ENCODE data around the gene TTLL11. TPM values are rescaled to one million over a fixed set of nuclear protein-coding genes. Genes with fewer than 3 reads are reported as not detected.

Gene TTLL11
- polyA plus RNA-seq, 1 donor from 2014 or later: 8.0 TPM

DNA sequence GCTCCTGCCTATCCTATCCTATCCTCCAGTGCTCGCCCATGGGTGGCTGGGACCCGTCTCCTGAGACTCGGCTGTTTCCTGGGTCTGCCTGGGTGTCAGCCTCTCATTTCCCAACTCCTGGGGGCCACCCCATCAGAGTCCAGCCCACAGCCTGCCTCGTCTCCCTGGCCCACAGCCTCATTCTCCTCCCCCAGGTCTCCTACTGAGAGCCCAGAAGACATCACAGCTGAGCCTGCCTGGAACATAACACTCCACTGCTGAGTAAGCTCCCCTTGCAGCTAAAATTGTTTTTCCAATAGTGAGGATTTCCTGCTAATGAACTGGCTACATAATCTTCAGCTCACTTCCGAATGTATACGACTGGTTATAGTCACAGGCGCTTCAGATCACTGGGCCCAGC lies 95.3 kb downstream of the TTLL11 start:
- TF ChIP-seq RAD21 (conservative IDR thresholded peaks at IDR 0.05): no peak
- no peak for TF ChIP-seq SMC3 (conservative IDR thresholded peaks at IDR 0.05; ENCODE audit: poor library complexity)
- no peak for TF ChIP-seq MXI1 (conservative IDR thresholded peaks at IDR 0.05; ENCODE audit: poor library complexity, severe bottlenecking)
- TF ChIP-seq, protein P1, sequence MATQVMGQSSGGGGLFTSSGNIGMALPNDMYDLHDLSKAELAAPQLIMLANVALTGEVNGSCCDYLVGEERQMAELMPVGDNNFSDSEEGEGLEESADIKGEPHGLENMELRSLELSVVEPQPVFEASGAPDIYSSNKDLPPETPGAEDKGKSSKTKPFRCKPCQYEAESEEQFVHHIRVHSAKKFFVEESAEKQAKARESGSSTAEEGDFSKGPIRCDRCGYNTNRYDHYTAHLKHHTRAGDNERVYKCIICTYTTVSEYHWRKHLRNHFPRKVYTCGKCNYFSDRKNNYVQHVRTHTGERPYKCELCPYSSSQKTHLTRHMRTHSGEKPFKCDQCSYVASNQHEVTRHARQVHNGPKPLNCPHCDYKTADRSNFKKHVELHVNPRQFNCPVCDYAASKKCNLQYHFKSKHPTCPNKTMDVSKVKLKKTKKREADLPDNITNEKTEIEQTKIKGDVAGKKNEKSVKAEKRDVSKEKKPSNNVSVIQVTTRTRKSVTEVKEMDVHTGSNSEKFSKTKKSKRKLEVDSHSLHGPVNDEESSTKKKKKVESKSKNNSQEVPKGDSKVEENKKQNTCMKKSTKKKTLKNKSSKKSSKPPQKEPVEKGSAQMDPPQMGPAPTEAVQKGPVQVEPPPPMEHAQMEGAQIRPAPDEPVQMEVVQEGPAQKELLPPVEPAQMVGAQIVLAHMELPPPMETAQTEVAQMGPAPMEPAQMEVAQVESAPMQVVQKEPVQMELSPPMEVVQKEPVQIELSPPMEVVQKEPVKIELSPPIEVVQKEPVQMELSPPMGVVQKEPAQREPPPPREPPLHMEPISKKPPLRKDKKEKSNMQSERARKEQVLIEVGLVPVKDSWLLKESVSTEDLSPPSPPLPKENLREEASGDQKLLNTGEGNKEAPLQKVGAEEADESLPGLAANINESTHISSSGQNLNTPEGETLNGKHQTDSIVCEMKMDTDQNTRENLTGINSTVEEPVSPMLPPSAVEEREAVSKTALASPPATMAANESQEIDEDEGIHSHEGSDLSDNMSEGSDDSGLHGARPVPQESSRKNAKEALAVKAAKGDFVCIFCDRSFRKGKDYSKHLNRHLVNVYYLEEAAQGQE (IDR thresholded peaks at IDR 0.05; ENCODE audit: borderline replicate concordance): no peak
- TF ChIP-seq POLR2AphosphoS5 (IDR thresholded peaks at IDR 0.05): no peak
- no peak for TF ChIP-seq EZH2 (IDR thresholded peaks at IDR 0.05; ENCODE audit: borderline replicate concordance, insufficient read depth, low read length, poor library complexity, severe bottlenecking)
- TF ChIP-seq EP300 (conservative IDR thresholded peaks at IDR 0.05; ENCODE audit: poor library complexity, severe bottlenecking): no peak
- TF ChIP-seq, protein P2, sequence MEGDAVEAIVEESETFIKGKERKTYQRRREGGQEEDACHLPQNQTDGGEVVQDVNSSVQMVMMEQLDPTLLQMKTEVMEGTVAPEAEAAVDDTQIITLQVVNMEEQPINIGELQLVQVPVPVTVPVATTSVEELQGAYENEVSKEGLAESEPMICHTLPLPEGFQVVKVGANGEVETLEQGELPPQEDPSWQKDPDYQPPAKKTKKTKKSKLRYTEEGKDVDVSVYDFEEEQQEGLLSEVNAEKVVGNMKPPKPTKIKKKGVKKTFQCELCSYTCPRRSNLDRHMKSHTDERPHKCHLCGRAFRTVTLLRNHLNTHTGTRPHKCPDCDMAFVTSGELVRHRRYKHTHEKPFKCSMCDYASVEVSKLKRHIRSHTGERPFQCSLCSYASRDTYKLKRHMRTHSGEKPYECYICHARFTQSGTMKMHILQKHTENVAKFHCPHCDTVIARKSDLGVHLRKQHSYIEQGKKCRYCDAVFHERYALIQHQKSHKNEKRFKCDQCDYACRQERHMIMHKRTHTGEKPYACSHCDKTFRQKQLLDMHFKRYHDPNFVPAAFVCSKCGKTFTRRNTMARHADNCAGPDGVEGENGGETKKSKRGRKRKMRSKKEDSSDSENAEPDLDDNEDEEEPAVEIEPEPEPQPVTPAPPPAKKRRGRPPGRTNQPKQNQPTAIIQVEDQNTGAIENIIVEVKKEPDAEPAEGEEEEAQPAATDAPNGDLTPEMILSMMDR (IDR thresholded peaks at IDR 0.05; ENCODE audit: poor library complexity, severe bottlenecking): no peak
- no peak for TF ChIP-seq TAF1 (IDR thresholded peaks at IDR 0.05; ENCODE audit: low read depth)
- no peaks in the 10 kb centered on the region for H3K9me3 ChIP-seq (ENCODE audit: low read length)
- H4K20me1 ChIP-seq (ENCODE audit: insufficient read depth): no peaks in the 10 kb centered on the region
- no peak overlapping the region for H3K4me2 ChIP-seq (ENCODE audit: low read length)
- H3K4me3 ChIP-seq (ENCODE audit: low read length): no peak overlapping the region
- no peaks in the 10 kb centered on the region for H3K36me3 ChIP-seq (ENCODE audit: insufficient read depth, low read length)
- no peaks in the 10 kb centered on the region for H3F3A ChIP-seq (ENCODE audit: insufficient read depth, low read length, poor library complexity, severe bottlenecking)
- H3K9ac ChIP-seq (ENCODE audit: low read length): no peak overlapping the region
- H3K27ac ChIP-seq (ENCODE audit: low read length): no peak overlapping the region
- no peaks in the 10 kb centered on the region for H3K9me2 ChIP-seq (ENCODE audit: insufficient read depth, low read length)
- no peak overlapping the region for H2AFZ ChIP-seq (ENCODE audit: low read depth, low read length)
- H3K27me3 ChIP-seq (ENCODE audit: insufficient read depth, low read depth, low read length): no peaks in the 10 kb centered on the region
- H3K79me2 ChIP-seq (replicated peaks; ENCODE audit: insufficient read depth, low read length): no peaks in the 10 kb centered on the region

DNA sequence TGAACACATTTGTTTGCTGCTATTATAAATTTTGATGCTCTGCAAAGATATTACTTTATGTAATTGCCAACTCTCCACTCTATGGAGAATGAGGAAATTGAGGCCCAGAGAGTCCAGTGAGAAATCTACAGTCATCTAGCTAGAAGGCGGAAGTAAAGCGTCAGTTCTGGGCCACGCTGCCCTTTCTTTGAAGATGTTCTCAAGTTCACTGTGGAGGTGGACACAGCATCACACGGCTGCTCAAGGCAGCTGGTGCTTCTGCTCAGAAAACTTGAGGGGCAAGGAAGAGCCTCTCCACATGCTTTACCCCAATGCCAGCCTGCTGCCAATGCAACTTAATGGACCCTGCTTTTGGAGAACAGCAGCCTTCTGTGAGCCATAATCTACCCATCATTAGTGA lies 96.3 kb downstream of the TTLL11 start:
- Histone ChIP-seq H4K20me1 (ENCODE audit: insufficient read depth) (no peaks in the 10 kb centered on the region), H3K36me3 (ENCODE audit: insufficient read depth, low read length) (no peaks in the 10 kb centered on the region), H3K27ac (ENCODE audit: low read length) (no peak overlapping the region), H3K4me2 (ENCODE audit: low read length) (no peak overlapping the region), H3K9me2 (ENCODE audit: insufficient read depth, low read length) (no peaks in the 10 kb centered on the region), H3K79me2 (replicated peaks; ENCODE audit: insufficient read depth, low read length) (no peaks in the 10 kb centered on the region), H3F3A (ENCODE audit: insufficient read depth, low read length, poor library complexity, severe bottlenecking) (no peaks in the 10 kb centered on the region), H3K9ac (ENCODE audit: low read length) (no peak overlapping the region), H3K27me3 (ENCODE audit: insufficient read depth, low read depth, low read length) (no peaks in the 10 kb centered on the region), H3K4me3 (ENCODE audit: low read length) (no peak overlapping the region), H3K9me3 (ENCODE audit: low read length) (no peaks in the 10 kb centered on the region), H2AFZ (ENCODE audit: low read depth, low read length) (no peak overlapping the region)
- no peak for TF ChIP-seq RAD21 (conservative IDR thresholded peaks at IDR 0.05)
- no peak for TF ChIP-seq EZH2 (IDR thresholded peaks at IDR 0.05; ENCODE audit: borderline replicate concordance, insufficient read depth, low read length, poor library complexity, severe bottlenecking)
- TF ChIP-seq POLR2AphosphoS5 (IDR thresholded peaks at IDR 0.05): no peak
- no peak for TF ChIP-seq MXI1 (conservative IDR thresholded peaks at IDR 0.05; ENCODE audit: poor library complexity, severe bottlenecking)
- TF ChIP-seq SMC3 (conservative IDR thresholded peaks at IDR 0.05; ENCODE audit: poor library complexity): no peak
